Neuronal stem cell (in vitro differentiated cells): ENCODE measurements around the gene CAVIN1. TPM values are rescaled to one million over a fixed set of nuclear protein-coding genes. Genes with fewer than 3 reads are reported as not detected.

Source experiments
- DNase-seq: peaks from one replicate; pipeline ENCODE4 v3.0.0-alpha.2; 2013; ENCODE audit warnings: low spot score
- H2AFZ ChIP-seq: one replicate; pipeline ENCODE4 v1.6.1; 2013; ENCODE audit warnings: mild to moderate bottlenecking, low read length, inconsistent platforms
- H2AK5ac ChIP-seq: 2 replicates; pipeline ENCODE4 v1.6.1; 2013; ENCODE audit warnings: low read depth, mild to moderate bottlenecking, inconsistent platforms, low read length, moderate library complexity, mixed read lengths
- H2BK120ac ChIP-seq: 2 replicates; pipeline ENCODE4 v1.6.1; 2013; ENCODE audit warnings: low read depth, mild to moderate bottlenecking, inconsistent platforms, low read length, moderate library complexity, mixed read lengths
- H2BK12ac ChIP-seq: one replicate; pipeline ENCODE4 v1.6.1; 2013; ENCODE audit warnings: low read length, inconsistent platforms
- H2BK15ac ChIP-seq: 2 replicates; pipeline ENCODE4 v1.6.1; 2013; ENCODE audit warnings: mild to moderate bottlenecking, low read length, inconsistent platforms, mixed read lengths
- H2BK5ac ChIP-seq: one replicate; pipeline ENCODE4 v1.6.1; 2013; ENCODE audit warnings: inconsistent platforms, mild to moderate bottlenecking, low read length, moderate library complexity
- H3K14ac ChIP-seq: one replicate; pipeline ENCODE4 v1.6.1; 2013; ENCODE audit warnings: low read length, inconsistent platforms
- H3K18ac ChIP-seq: 2 replicates; pipeline ENCODE4 v1.6.1; 2013; ENCODE audit warnings: low read length, inconsistent platforms
- H3K23ac ChIP-seq: 2 replicates; pipeline ENCODE4 v1.6.1; 2013; ENCODE audit warnings: low read depth, mild to moderate bottlenecking, mixed read lengths, low read length, inconsistent platforms; ENCODE audit not compliant: poor library complexity
- H3K27ac ChIP-seq: replicated peaks from 3 replicates; pipeline ENCODE4 v1.5.1; 2013; ENCODE audit warnings: low read length, inconsistent platforms
- H3K27me3 ChIP-seq, 3 experiments: 2 replicates each; pipeline ENCODE4 v1.6.1; 2013; ENCODE audit warnings: low read length in 3 of 3, mild to moderate bottlenecking in 2 of 3, inconsistent platforms in 1 of 3, low read depth in 1 of 3, mixed read lengths in 1 of 3, moderate library complexity in 1 of 3; ENCODE audit not compliant: control insufficient read depth in 3 of 3, insufficient read depth in 3 of 3
- H3K36me3 ChIP-seq, 2 donors: replicated peaks in 1 of 2; 2 replicates each; pipeline ENCODE4 v1.6.1; 2013; ENCODE audit warnings: low read length in 2 of 2; ENCODE audit not compliant: control insufficient read depth in 2 of 2, insufficient read depth in 2 of 2
- H3K4ac ChIP-seq: 2 replicates; pipeline ENCODE4 v1.6.1; 2013; ENCODE audit warnings: inconsistent platforms, mild to moderate bottlenecking, low read length, moderate library complexity
- H3K4me1 ChIP-seq, 2 donors: 1 replicate in 1 of 2; 2 replicates in 1 of 2; pipeline ENCODE4 v1.6.1; 2013; ENCODE audit warnings: low read length in 2 of 2, low read depth in 1 of 2; ENCODE audit not compliant: control insufficient read depth in 2 of 2, insufficient read depth in 1 of 2
- H3K4me2 ChIP-seq: one replicate; pipeline ENCODE4 v1.6.1; 2013; ENCODE audit warnings: mild to moderate bottlenecking, low read length, inconsistent platforms; ENCODE audit not compliant: insufficient read depth, poor library complexity, severe bottlenecking
- H3K4me3 ChIP-seq, 2 donors: 2 replicates each; pipeline ENCODE4 v1.5.1; 2013; ENCODE audit warnings: low read length in 2 of 2, mild to moderate bottlenecking in 2 of 2, inconsistent platforms in 1 of 2, moderate library complexity in 1 of 2
- H3K79me1 ChIP-seq: one replicate; pipeline ENCODE4 v1.6.1; 2013; ENCODE audit warnings: low read depth, mild to moderate bottlenecking, inconsistent platforms, low read length, moderate library complexity
- H3K9ac ChIP-seq: one replicate; pipeline ENCODE4 v1.6.1; 2013; ENCODE audit warnings: mild to moderate bottlenecking, low read depth, low read length, inconsistent platforms; ENCODE audit not compliant: poor library complexity
- H3K9me3 ChIP-seq, 2 donors: replicated peaks in 1 of 2; 2 replicates each; pipeline versions ENCODE3 to v1.6.1; 2013; ENCODE audit warnings: low read length in 2 of 2, mild to moderate bottlenecking in 2 of 2, inconsistent platforms in 1 of 2, low read depth in 1 of 2, mixed read lengths in 1 of 2, moderate library complexity in 1 of 2; ENCODE audit not compliant: control insufficient read depth in 2 of 2, insufficient read depth in 1 of 2
- H4K8ac ChIP-seq: one replicate; pipeline ENCODE4 v1.6.1; 2013; ENCODE audit warnings: low read depth, mild to moderate bottlenecking, inconsistent platforms, low read length, moderate library complexity
- H4K91ac ChIP-seq: one replicate; pipeline ENCODE4 v1.6.1; 2013; ENCODE audit warnings: low read length, low read depth, mild to moderate bottlenecking, inconsistent platforms; ENCODE audit not compliant: poor library complexity
- WGBS, 2 donors: extraction: QIAGEN DNeasy Blood & Tissue Kit; methylation state at CpG; one replicate each; pipeline ENCODE4 v1.1.7; 2013; ENCODE audit warnings: missing lambda C conversion rate in 2 of 2, mixed read lengths in 1 of 2; ENCODE audit not compliant: insufficient read length in 2 of 2, insufficient replicate concordance in 1 of 2; ENCODE audit errors: extremely low coverage in 2 of 2; 5-methylcytosine and 5-hydroxymethylcytosine counted together
- polyA plus RNA-seq, 2 experiments: library from polyadenylated mRNA; stranded (reverse); fragments of 200-250 nt; gene quantifications; one replicate each; pipeline ENCODE4 v1.2.3, GENCODE V29; 2013

Gene CAVIN1
- 12.7 TPM for polyA plus RNA-seq (2013, experiment 1 of 2)
- 12.6 TPM for polyA plus RNA-seq (2013, experiment 2 of 2)

- Histone ChIP-seq H3K23ac (peak within 1 kb of the TSS; percentile 70), H3K4ac (no peak within 1 kb of the TSS), H2AFZ (peak within 1 kb of the TSS; percentile 96), H3K79me1 (no peaks in the 10 kb centered on the region), H3K27me3 (peaks cover 14 to 53% (median 25%) of the 10 kb centered on the region in 3 experiments), H2BK12ac (peak within 1 kb of the TSS; percentile 47), H2BK15ac (peak within 1 kb of the TSS; percentile 19), H2BK120ac (peak within 1 kb of the TSS; percentile 28), H3K36me3 (no peaks in the 10 kb centered on the region), H3K14ac (peak within 1 kb of the TSS; percentile 22), H3K4me1 (peaks cover 7 to 15% of the 10 kb centered on the region in 2 donors), H3K4me3 (peak within 1 kb of the TSS; percentile 46 to 91), H3K27ac (peak within 1 kb of the TSS; percentile 41), H4K91ac (no peak within 1 kb of the TSS), H4K8ac (no peak within 1 kb of the TSS), H3K4me2 (peak within 1 kb of the TSS; percentile 93), H3K9me3 (no peaks in the 10 kb centered on the region), H3K9ac (peak within 1 kb of the TSS; percentile 95), H2BK5ac (peak within 1 kb of the TSS; percentile 66), H2AK5ac (peak within 1 kb of the TSS; percentile 75), H3K18ac (peak within 1 kb of the TSS; percentile 88)
- no CpG with 5 or more reads among the region's 58 CpGs for WGBS, 2 donors
- peak; percentile 93 for DNase-seq
These were observed at the start of gene CAVIN1 for GRCh38 chr17:42422958-42423712. TSS of gene CAVIN1 (minus strand) at chr17:42423256. CDS start at chr17:42423097, 159 bp downstream.

GRCh38 chr17:42467889-42468288 lies 44.8 kb upstream of the CAVIN1 start:
- no peak overlapping the region for H3K4me3 ChIP-seq
- no peak overlapping the region for H2BK5ac ChIP-seq
- no peak overlapping the region for H3K9ac ChIP-seq
- H3K36me3 ChIP-seq: peaks cover 9 to 76% of the 10 kb centered on the region in 2 donors
- H3K4me2 ChIP-seq: no peak overlapping the region
- H3K9me3 ChIP-seq: no peaks in the 10 kb centered on the region
- no peak overlapping the region for H2AK5ac ChIP-seq
- no peak overlapping the region for H2BK120ac ChIP-seq
- WGBS, 2 donors: no CpG with 5 or more reads among the region's 5 CpGs
- no peaks in the 10 kb centered on the region for H3K27me3 ChIP-seq
- H3K23ac ChIP-seq: no peak overlapping the region
- no peaks in the 10 kb centered on the region for H3K79me1 ChIP-seq
- no peak overlapping the region for H4K91ac ChIP-seq
- H3K27ac ChIP-seq: no peak overlapping the region
- H2AFZ ChIP-seq: no peak overlapping the region
- DNase-seq: no peak
- peaks cover 2 to 4% of the 10 kb centered on the region in 2 donors for H3K4me1 ChIP-seq
- H3K4ac ChIP-seq: no peak overlapping the region
- no peak overlapping the region for H2BK12ac ChIP-seq
- H3K18ac ChIP-seq: no peak overlapping the region
- H3K14ac ChIP-seq: no peak overlapping the region
- no peak overlapping the region for H2BK15ac ChIP-seq
- H4K8ac ChIP-seq: no peak overlapping the region

GRCh38 chr17:42463976-42464400 lies 40.9 kb upstream of the CAVIN1 start:
- H2BK120ac ChIP-seq: no peak overlapping the region
- no peak overlapping the region for H2BK12ac ChIP-seq
- no peak overlapping the region for H4K91ac ChIP-seq
- H3K9me3 ChIP-seq: no peaks in the 10 kb centered on the region
- no peaks in the 10 kb centered on the region for H3K79me1 ChIP-seq
- no CpG with 5 or more reads among the region's 4 CpGs for WGBS, 2 donors
- H3K4ac ChIP-seq: no peak overlapping the region
- H3K14ac ChIP-seq: no peak overlapping the region
- peaks cover 6 to 14% of the 10 kb centered on the region in 2 donors for H3K4me1 ChIP-seq
- H2AK5ac ChIP-seq: no peak overlapping the region
- H4K8ac ChIP-seq: no peak overlapping the region
- no peak overlapping the region for H3K4me3 ChIP-seq
- H3K4me2 ChIP-seq: no peak overlapping the region
- no peak overlapping the region for H3K18ac ChIP-seq
- H2BK15ac ChIP-seq: no peak overlapping the region
- DNase-seq: no peak
- no peak overlapping the region for H3K27ac ChIP-seq
- no peak overlapping the region for H2BK5ac ChIP-seq
- H3K9ac ChIP-seq: no peak overlapping the region
- H3K36me3 ChIP-seq: peaks cover 5 to 62% of the 10 kb centered on the region in 2 donors
- no peak overlapping the region for H3K23ac ChIP-seq
- H3K27me3 ChIP-seq: no peaks in the 10 kb centered on the region
- no peak overlapping the region for H2AFZ ChIP-seq

GRCh38 chr17:42460371-42460770 lies 37.3 kb upstream of the CAVIN1 start:
- Histone ChIP-seq H3K27me3 (no peaks in the 10 kb centered on the region), H3K79me1 (no peaks in the 10 kb centered on the region), H2BK12ac (no peak overlapping the region), H2BK120ac (no peak overlapping the region), H2BK5ac (no peak overlapping the region), H3K4me2 (no peak overlapping the region), H3K9me3 (no peaks in the 10 kb centered on the region), H2AK5ac (no peak overlapping the region), H2BK15ac (no peak overlapping the region), H3K4me1 (peaks cover 6 to 14% of the 10 kb centered on the region in 2 donors), H4K8ac (no peak overlapping the region), H3K4ac (no peak overlapping the region), H2AFZ (no peak overlapping the region), H3K27ac (no peak overlapping the region), H3K36me3 (peaks cover 0 to 32% of the 10 kb centered on the region in 2 donors), H3K4me3 (peak overlapping the region in 1 of 2 donors; percentile 77), H3K14ac (no peak overlapping the region), H3K18ac (no peak overlapping the region), H3K23ac (no peak overlapping the region), H3K9ac (no peak overlapping the region), H4K91ac (no peak overlapping the region)
- no CpG with 5 or more reads among the region's 1 CpG for WGBS, 2 donors
- no peak for DNase-seq
